ENCODE results near the gene PKP4. TPM values are rescaled to one million over a fixed set of nuclear protein-coding genes. Genes with fewer than 3 reads are reported as not detected.

PKP4 gene
- total and polyA plus RNA-seq, 9 of the 15 experiments (the other 6 are each of a cell fraction or from before 2014, with no cell fraction given) = 24.6 to 99.1 (median 74.0) TPM

DNA sequence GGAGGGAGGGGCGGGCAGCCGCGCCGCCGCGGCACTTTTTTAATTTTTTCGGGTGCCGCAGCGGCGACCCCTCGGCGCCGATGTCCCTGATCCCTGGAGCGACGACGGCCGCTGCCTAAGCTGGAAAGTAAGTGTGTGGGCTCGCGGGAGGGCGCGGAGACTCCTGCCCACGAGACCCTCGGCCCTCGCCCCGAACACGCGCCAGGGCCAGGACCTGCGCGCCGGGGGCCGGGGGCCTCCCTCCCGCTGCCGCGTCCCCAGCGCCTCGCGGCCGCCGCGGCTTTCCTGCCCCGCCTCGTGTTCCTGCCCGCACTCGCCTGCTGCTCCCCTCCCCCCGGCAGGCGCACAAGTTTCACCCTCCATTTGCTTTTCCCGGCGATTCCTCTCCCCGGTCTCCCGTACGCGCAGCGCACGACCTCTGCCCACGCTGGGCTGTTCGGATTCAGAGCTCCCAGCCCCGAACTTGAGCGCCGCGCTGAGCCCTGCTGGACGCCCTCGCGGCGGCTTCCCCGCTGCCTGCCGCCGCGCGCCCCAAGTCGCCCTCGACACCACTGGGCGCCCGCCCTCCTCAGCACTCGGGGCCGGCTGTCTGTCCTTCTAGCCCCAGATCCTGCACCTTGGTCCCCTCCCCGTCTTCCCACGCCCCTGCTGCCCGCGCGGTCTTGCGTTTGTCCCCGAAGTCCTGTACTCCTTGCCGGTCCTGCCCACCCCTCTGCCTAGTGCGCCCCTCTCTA lies 507 bp downstream of the PKP4 start (continued):
- no peak for TF ChIP-seq ZBTB11 (CRISPR knock-in tag; IDR thresholded peaks at IDR 0.05)
- peak; percentile 62 for TF ChIP-seq SUPT5H (IDR thresholded peaks at IDR 0.05)
- TF ChIP-seq, protein P1, sequence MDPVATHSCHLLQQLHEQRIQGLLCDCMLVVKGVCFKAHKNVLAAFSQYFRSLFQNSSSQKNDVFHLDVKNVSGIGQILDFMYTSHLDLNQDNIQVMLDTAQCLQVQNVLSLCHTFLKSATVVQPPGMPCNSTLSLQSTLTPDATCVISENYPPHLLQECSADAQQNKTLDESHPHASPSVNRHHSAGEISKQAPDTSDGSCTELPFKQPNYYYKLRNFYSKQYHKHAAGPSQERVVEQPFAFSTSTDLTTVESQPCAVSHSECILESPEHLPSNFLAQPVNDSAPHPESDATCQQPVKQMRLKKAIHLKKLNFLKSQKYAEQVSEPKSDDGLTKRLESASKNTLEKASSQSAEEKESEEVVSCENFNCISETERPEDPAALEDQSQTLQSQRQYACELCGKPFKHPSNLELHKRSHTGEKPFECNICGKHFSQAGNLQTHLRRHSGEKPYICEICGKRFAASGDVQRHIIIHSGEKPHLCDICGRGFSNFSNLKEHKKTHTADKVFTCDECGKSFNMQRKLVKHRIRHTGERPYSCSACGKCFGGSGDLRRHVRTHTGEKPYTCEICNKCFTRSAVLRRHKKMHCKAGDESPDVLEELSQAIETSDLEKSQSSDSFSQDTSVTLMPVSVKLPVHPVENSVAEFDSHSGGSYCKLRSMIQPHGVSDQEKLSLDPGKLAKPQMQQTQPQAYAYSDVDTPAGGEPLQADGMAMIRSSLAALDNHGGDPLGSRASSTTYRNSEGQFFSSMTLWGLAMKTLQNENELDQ (CRISPR knock-in tag; IDR thresholded peaks at IDR 0.05; ENCODE audit: borderline replicate concordance) = no peak
- TF ChIP-seq RAD21 (CRISPR knock-in tag; conservative IDR thresholded peaks at IDR 0.05 in 1 of 2, IDR thresholded peaks at IDR 0.05 in 1 of 2) = no peak
- no peak for TF ChIP-seq ZFP30 (CRISPR knock-in tag; IDR thresholded peaks at IDR 0.05; ENCODE audit: borderline replicate concordance)
- no peak for TF ChIP-seq ZNF175 (CRISPR knock-in tag; IDR thresholded peaks at IDR 0.05; ENCODE audit: low read depth)
- TF ChIP-seq MBD1 (CRISPR knock-in tag; IDR thresholded peaks at IDR 0.05) = no peak
- no peak for TF ChIP-seq SIX5 (IDR thresholded peaks at IDR 0.05; ENCODE audit: borderline replicate concordance in 1 of 2, insufficient read depth in 1 of 2, low read depth in 1 of 2, low read length in 2 of 2)
- TF ChIP-seq, protein P2, sequence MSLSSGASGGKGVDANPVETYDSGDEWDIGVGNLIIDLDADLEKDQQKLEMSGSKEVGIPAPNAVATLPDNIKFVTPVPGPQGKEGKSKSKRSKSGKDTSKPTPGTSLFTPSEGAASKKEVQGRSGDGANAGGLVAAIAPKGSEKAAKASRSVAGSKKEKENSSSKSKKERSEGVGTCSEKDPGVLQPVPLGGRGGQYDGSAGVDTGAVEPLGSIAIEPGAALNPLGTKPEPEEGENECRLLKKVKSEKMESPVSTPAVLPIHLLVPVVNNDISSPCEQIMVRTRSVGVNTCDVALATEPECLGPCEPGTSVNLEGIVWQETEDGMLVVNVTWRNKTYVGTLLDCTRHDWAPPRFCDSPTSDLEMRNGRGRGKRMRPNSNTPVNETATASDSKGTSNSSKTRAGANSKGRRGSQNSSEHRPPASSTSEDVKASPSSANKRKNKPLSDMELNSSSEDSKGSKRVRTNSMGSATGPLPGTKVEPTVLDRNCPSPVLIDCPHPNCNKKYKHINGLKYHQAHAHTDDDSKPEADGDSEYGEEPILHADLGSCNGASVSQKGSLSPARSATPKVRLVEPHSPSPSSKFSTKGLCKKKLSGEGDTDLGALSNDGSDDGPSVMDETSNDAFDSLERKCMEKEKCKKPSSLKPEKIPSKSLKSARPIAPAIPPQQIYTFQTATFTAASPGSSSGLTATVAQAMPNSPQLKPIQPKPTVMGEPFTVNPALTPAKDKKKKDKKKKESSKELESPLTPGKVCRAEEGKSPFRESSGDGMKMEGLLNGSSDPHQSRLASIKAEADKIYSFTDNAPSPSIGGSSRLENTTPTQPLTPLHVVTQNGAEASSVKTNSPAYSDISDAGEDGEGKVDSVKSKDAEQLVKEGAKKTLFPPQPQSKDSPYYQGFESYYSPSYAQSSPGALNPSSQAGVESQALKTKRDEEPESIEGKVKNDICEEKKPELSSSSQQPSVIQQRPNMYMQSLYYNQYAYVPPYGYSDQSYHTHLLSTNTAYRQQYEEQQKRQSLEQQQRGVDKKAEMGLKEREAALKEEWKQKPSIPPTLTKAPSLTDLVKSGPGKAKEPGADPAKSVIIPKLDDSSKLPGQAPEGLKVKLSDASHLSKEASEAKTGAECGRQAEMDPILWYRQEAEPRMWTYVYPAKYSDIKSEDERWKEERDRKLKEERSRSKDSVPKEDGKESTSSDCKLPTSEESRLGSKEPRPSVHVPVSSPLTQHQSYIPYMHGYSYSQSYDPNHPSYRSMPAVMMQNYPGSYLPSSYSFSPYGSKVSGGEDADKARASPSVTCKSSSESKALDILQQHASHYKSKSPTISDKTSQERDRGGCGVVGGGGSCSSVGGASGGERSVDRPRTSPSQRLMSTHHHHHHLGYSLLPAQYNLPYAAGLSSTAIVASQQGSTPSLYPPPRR (CRISPR knock-in tag; IDR thresholded peaks at IDR 0.05; ENCODE audit: borderline replicate concordance) = no peak
- no peak for TF ChIP-seq GABPB1 (CRISPR knock-in tag; IDR thresholded peaks at IDR 0.05)
- no peak for TF ChIP-seq ZNF764 (CRISPR knock-in tag; IDR thresholded peaks at IDR 0.05; ENCODE audit: low read depth)
